Suppressor macrophage (primary cell): ENCODE measurements around the gene ARHGEF28.
A peak's percentile ranks its signal among the peaks of the same experiment; 100 is the strongest.

Experiments used
- DNase-seq, 4 experiments: peaks; one replicate each; pipeline ENCODE4 v3.0.0-alpha.2; 2020 to 2022

The ARHGEF28 gene

GRCh38 chr5:73823508-73823925 is 197.5 kb downstream of the ARHGEF28 start:
- no peak for DNase-seq

DNA sequence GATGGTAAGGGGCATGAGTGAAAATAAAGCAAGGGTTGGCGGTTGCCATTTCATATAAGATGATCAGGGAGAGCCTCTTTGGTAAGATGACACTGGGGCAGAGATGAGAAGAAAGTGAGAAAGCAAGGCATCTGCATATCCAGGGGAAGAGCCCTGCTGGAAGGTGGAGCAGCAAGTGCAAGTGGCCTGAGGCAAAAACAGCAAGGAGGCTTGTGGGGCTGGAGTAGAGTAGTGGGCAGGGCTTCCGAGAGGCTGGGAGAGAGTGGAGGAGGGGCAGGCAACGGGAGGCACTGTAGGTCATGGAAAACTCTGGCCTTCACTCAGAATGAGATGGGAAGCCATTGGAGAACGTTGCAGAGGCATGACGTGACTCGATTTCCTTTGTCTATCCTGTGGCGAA is 199.2 kb downstream of the ARHGEF28 start:
- no peak for DNase-seq

DNA sequence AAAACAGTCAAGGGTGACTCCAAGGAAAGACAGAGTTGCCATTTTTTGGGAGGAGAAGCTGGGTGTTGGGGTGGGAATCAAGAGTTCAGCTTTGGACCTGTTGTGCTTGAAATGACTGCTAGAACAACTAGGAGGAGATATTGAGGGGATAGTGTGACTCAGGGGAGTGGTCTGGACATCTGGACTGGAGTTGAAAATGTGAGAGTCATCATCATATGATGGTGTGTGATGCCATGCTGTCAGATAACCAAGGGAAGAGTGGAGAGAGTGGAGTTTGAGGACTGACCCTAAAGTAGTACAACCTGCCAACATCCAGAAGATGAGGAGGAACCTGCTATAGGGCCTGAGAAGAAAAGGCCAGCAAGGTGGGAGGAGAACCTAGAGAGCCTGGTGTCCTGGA is 199.7 kb downstream of the ARHGEF28 start:
- no peak for DNase-seq

DNA sequence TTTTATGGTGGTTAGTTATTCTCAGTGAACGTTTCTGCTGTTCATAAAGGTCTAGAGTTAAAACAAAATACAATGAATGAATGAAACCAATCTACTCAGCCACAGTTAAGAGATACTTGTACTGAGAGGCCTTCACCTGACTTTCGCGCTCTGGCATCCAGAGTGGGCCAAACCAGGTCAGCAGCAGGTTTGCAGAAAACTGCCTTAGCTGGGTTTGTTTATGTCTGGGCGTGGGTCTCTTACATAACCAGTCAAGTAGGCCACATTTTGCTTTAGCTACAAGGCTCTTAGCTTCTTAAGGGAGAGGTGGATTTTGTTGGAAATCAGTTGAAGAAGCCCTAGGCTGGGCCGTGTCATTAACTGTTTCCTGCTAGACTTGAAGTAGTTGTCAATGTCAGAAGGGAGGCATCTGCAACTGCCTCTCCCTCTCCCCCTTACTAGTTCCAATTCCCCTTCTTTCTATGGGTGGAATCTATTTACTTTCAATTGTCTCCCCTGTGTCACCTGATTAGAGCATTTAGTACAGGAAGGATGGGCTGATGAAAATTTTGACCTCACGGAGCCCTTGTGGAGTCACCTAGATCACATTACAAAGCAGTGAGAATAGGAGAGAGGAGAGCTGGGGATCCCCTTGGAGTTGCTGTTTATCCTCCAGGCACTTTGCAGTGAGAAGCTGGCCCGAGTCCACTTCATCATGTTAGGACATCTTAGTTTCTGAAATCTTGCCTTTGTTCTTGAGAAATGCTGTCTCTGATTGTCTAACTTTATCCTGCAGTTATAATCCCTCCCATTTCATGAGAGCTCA is 200.5 kb downstream of the ARHGEF28 start:
- DNase-seq: no peak

DNA sequence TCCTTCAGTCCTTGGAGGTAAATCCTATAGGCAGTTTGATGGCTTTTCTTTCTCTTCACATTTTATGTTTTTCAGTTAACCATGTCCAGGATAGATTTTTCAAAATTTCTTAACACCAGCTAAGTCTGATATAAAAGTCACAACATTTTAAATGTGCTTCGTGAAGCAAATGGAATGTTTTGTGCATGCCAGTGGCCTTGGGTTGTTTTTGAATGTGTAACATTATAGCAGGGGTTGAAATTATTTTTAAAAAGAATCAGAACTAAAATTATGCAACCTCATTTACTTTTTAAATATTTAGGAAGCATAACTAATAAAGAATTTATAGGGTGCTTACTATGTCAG is 201.1 kb downstream of the ARHGEF28 start:
- no peak for DNase-seq

DNA sequence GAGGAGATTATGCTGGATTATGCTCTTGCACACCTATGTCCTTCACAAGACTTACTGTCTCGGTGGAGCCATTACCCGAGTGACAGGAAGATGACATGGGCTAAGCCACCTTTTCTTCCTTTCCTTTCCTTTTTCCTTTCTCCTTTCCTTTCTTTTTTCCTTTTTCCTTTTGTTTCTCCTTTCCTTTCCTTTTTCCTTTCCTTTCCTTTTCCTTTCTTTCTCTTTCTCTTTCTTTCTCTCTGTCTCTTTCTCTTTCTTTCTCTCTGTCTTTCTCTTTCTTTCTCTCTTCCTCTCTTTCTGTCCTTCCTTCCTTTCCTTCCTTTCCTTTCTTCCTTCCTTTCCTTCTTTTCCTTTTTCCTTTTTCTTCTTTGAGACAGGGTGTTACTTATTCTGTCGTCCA is 202.5 kb downstream of the ARHGEF28 start:
- DNase-seq: no peak

DNA sequence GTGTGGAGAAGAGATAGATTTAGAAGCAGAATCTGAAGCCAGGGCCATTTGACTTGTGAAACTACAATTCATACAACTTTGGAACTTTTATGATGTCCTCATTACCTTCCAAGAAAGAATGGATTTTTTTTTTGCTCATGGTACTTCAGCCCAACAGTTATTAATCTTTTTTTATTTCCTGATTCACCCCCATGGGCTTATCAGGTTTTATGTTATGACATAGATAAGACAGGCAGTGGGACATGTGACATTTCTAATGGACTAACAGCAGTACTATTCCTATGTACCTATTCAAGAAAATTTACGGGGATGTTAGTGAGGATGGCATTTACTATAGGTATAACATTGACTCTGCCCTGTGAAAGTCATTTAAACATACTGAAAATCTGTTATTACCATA is 204.7 kb downstream of the ARHGEF28 start:
- DNase-seq: no peak

- DNase-seq: no peak
Measured at GRCh38 chr5:73831066-73831465, 205.1 kb downstream of the ARHGEF28 start.

DNA sequence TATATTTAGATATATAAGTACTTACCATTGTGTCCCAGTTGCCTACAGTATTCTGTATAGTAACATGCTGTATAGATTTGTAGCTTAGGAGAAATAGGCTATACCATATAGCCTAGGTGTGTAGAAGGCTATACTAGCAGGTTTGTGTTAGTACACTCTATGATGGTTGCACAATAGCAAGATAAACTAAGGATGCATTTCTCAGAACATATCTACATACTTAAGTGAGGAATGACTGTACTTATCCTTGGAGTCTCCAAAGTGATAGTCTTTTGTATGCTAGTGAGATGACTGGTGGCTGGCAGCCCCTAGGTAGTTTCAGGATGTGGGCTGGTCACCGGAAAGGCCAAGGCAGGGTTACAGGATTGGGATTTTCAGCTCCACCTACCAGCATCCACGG is 208.7 kb downstream of the ARHGEF28 start:
- DNase-seq: no peak

GRCh38 chr5:73835726-73836125 is 209.7 kb downstream of the ARHGEF28 start:
- DNase-seq: no peak

- no peak for DNase-seq
Measured at GRCh38 chr5:73836607-73837006, 210.6 kb downstream of the ARHGEF28 start.

- DNase-seq: no peak
Measured at GRCh38 chr5:73838901-73839300, 212.9 kb downstream of the ARHGEF28 start.

DNA sequence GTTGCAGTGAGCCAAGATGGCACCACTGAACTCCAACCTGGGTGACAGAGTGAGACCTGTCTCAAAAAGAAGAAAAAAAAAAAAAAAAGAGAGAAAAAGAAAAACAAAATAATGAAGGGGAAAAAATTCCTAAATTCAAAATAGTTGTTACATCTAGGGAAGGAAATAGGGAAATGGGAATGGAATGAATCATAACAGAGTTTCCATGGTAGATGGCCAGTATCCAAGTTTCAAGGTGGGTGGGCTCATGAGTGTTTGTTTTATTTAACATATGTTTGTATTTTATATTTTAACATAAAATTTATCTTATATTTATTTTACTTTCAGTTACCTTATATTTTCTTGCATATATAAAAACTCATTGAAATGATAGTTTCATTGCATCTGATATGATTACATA is 215.6 kb downstream of the ARHGEF28 start:
- no peak for DNase-seq

DNA sequence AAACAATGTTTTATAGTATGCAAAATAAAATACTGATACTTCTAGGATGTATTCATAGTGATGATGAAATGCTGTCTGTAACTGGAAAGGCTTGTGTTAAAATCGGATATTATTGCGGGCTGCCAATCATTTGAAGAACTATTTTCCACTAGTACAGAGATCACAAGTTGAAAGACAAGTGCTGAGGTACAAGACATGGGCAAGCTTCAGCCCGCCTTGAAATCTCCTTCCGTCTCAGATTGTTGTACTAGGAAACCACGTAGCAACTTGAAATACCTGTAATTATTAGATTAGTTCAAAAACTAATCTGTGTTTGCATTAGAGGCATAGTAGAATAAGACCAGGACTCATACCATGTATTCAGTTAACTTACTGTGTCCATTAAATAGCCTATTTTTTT is 218.2 kb downstream of the ARHGEF28 start:
- no peak for DNase-seq

GRCh38 chr5:73851471-73852181 is 225.6 kb downstream of the ARHGEF28 start:
- no peak for DNase-seq

DNA sequence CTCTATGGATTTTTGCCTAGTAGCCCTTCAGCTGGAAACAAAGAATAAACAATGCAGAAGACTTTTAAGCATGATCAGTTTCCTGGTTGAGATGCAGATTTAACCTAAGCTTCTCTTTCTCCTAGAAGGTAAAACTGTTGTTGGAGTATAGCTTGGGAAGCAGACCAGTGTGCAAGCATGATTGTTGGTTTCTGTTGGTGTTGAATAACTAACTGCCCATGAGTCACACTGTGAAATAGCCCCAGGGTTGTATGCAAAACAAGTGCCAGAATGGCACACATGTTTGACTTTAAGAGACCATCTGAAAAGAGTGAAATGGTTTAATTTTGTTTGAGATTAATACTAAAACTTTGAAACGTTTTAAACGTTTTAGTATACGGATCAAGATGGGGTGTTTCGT is 227.1 kb downstream of the ARHGEF28 start:
- no peak for DNase-seq

DNA sequence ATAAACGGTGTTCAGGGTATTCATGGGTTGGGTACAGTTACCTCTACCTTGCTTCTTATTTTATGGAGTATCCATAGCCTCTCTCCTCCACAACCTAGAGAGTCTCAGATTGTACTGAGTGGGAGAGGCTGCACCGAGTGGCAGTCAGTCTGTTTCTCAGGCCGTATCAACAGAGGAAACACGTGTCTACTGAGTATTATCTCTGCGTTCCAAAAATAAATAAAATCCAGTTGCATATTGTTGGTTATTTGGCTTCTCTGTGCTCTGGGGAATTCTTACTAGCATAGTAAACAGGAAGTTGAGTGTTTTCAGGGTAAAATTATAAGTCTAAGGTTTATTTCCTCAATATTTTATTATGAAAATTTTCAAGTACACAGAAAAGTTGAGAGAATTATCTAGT is 231.0 kb downstream of the ARHGEF28 start:
- DNase-seq: peak in 3 of 4 experiments; percentile 36 to 39 (median 36)

GRCh38 chr5:73857446-73857845 is 231.4 kb downstream of the ARHGEF28 start:
- DNase-seq: no peak

DNA sequence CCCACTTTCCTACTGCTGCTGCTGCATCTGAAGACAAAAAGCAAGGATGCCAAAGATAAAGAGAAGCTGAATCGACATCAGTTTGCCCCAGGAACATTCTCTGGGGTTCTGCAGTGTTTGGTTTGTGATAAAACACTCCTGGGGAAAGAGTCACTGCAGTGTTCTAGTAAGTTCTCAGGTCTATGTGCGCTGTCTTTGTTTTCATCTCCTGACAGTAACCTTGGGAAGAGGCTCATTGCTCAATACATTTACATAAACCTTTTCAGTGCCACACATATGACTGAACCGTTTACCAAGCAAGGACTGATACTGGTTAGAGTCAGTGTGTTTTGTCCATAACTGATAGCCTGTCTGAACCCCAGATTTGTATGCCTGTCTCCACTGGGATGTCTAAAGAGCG is 232.1 kb downstream of the ARHGEF28 start:
- DNase-seq: no peak

GRCh38 chr5:73858776-73859175 is 232.8 kb downstream of the ARHGEF28 start:
- peak; percentile 11 to 62 (median 56) for DNase-seq

DNA sequence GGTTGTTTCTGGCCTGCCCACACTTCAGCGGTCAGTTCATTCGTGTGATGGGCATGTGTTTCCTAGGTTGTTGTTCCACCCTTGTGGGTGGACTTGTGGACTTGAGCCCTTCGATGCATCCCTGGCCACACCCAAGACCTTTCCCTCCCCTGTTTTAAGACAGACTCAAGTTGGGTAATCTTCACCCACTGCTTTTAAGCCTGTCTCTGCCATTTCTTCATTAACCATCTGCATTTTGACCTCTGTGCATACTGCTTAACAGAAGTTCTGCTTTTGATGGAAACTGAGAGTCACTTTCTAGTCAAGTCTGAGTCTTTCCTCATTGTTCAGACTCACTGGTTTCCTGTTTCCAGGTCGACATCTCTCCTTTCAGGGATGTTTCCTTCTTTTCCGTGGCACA is 233.7 kb downstream of the ARHGEF28 start:
- DNase-seq: peak; percentile 73 to 93 (median 87)

DNA sequence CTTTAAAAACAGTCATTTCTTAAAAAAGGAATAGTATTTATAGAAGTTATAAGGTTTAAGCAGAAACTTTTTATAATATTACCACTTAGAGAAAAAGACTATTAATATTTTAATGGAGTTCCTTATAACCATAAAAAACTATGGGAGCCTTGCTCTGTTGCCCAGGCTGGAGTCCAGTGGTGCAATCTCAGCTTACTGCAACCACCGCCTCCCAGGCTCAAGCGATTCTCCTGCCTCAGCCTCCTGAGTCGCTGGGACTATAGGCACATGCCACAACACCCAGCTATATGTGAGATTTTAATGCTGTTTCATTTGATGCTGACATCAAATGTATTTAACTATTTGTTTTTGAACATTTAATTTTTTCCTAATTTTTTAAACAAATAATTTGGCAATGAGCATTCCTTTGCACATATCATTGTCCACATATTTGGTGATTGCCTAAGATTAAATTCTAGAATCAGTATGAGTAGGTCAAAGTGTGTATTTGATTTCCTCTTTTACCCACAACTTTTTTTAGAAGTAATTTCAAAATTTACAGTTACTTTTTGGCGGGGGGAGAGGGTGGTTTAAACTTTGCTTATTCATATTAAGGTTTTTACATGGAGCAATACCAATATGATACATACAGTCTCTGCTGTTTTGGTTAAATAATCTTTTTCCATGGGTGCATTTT is 235.5 kb downstream of the ARHGEF28 start:
- DNase-seq: peak; percentile 9 to 41 (median 30)

GRCh38 chr5:73862796-73863195 is 236.8 kb downstream of the ARHGEF28 start:
- no peak for DNase-seq

DNA sequence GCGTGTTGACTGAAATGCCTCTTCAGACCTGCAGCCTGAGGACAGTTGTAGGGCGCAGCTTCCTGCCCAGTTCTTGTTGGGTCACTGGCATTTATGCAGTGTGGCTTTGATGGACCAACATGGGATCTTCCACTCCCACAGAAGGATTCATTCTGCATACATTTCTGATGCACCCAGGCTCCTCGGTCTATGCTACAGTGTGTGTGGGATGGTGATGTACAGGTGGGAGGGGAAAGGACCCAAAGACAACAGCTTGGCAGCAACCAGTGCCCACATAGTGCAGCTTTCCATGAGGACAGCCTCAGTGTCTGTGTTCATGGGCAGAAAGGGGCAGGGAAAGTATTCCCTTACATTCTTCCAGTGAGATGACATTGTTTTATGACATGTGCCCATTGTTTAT is 237.9 kb downstream of the ARHGEF28 start:
- no peak for DNase-seq
